AG09309 (cell line): Measurements from ENCODE around the gene SSU72.

Experiments
- DNase-seq: peaks from one replicate; pipeline ENCODE4 v3.0.0-alpha.2; 2010; ENCODE audit warnings: low read depth
- H3K4me3 ChIP-seq: 2 replicates; pipeline ENCODE4 v1.5.1; 2011; ENCODE audit warnings: mild to moderate bottlenecking, low read depth, low read length, moderate library complexity; ENCODE audit not compliant: control insufficient read depth
- TF ChIP-seq, protein P1 (sequence below): IDR thresholded peaks from 2 replicates; pipeline ENCODE4 v1.5.1; 2011; ENCODE audit warnings: mild to moderate bottlenecking, low read depth, low read length, inconsistent platforms; ENCODE audit not compliant: insufficient read depth, control insufficient read depth; ENCODE audit errors: missing control alignments

SSU72 gene

DNA sequence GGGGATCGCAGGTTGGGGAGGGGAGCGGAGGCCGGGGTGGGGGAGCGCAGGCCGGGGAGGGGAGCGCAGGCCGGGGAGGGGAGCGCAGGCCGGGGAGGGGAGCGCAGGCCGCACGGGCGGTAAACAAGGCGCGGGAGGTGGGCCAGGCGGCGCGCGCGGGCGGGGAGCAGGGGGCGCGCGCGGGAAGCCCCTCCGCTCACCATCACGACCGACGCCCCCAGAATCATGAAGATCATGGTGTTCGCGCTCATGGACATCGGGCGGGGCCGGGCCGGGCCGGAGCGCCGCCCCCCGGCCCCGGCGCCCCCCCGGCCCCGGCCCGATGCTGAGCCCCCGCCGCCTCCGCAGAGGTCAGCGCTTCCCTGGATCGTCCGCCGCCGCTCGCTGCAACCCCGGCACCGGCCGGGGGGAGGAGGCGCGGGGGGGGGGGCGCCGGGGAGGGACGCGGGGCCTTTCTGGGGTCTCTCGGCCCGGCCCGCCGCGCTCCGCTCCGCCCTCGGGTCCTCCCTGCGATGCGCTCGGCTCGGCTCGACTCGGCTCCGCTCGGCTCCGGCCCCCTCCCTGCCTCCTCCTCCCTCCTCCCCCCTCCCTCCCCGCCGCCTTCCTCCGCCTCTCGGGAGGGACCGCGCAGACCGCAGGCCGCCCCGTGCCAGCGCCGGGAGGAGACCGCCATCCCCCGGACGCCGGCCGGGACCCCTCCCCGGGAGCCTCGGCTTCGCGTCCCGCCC, 34.4 kb downstream of the SSU72 start, which contains the start of gene TMEM240:
Gene TMEM240 (minus strand): TSS at position 535 of the 728 bp plus-strand sequence. CDS start 278 bp downstream, at position 257.
- peak; percentile 17 for DNase-seq
- TF ChIP-seq, protein P1, sequence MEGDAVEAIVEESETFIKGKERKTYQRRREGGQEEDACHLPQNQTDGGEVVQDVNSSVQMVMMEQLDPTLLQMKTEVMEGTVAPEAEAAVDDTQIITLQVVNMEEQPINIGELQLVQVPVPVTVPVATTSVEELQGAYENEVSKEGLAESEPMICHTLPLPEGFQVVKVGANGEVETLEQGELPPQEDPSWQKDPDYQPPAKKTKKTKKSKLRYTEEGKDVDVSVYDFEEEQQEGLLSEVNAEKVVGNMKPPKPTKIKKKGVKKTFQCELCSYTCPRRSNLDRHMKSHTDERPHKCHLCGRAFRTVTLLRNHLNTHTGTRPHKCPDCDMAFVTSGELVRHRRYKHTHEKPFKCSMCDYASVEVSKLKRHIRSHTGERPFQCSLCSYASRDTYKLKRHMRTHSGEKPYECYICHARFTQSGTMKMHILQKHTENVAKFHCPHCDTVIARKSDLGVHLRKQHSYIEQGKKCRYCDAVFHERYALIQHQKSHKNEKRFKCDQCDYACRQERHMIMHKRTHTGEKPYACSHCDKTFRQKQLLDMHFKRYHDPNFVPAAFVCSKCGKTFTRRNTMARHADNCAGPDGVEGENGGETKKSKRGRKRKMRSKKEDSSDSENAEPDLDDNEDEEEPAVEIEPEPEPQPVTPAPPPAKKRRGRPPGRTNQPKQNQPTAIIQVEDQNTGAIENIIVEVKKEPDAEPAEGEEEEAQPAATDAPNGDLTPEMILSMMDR = no peak
- H3K4me3 ChIP-seq = peak within 1 kb of the TSS; percentile 47

DNA sequence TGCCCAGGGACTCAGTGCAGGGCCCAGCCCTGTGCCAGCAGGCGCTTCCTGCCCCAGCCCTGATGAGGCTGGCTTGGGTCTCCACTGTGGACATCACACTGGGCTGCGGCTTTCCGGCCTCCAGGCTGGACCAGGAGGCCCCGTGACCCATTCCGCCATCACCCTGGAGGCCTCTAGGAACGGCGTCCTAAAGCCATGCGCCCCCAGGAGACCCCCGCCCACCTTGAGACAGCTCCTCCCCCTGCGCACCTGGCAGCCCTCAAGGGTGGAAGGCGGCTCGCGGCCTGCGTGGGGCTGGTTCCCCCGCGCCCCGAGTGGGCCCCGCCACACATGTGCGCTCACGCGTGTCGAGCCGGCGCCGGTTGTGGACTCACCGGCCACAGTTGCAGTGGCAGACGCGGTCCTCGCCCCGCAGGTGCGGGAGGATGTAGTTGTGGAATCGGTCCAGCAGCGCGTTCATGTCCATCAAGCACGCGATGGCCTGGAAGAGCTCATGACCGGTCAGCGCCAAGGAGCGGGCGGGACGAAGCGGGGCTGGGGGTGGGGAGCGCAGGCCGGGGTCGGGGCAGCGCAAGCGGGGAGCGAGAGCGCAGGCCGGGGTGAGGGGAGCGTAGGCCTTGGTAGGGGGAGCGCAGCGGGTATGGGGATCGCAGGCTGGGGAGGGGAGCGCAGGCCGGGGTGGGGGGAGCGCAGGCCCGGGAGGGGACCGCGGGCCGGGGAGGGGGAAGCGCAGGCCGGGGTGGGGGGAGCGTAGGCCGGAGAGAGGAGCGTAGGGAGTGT, 35.2 kb downstream of the SSU72 start:
- no peak for DNase-seq
- TF ChIP-seq, protein P1 = no peak
- peak overlapping the region; percentile 47 for H3K4me3 ChIP-seq

DNA sequence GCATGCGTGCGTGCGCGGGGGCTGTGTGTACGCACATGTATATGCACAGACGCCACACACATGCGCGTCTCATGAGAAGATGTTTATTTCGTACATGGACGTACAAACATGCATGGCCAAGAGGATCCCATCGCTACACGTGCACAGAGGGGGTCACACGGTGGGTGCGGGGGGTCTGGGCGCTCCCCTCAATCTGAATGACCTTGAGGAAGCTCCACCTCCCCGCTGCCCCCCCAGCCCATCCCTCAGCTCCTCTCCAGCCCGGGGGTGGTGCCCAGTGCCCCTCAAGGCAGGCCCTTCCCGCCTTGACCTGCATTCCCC, 35.7 kb downstream of the SSU72 start:
- DNase-seq = no peak
- TF ChIP-seq, protein P1 = no peak
- H3K4me3 ChIP-seq = peak overlapping the region; percentile 47

DNA sequence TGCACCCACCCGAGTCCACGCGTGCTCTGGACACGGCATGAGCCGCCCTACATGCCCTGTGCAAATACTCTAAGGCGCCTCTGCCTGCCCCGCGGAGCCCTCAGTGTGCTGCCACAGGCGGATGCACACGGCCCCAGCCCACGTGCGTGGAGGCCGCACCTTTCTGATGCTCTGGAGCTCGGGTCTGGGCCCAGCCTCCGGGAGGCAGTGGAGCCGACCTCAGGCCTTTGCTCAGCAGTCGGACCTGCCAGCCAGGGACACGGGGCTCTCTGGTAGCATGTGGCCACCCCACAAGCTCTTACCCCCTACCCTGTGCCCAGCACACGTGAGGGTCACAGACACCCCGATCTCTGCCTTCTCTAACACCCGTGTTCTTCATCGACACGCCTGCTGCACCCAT, 36.3 kb downstream of the SSU72 start:
- no peak for DNase-seq
- no peak overlapping the region for H3K4me3 ChIP-seq
- TF ChIP-seq, protein P1 = no peak

DNA sequence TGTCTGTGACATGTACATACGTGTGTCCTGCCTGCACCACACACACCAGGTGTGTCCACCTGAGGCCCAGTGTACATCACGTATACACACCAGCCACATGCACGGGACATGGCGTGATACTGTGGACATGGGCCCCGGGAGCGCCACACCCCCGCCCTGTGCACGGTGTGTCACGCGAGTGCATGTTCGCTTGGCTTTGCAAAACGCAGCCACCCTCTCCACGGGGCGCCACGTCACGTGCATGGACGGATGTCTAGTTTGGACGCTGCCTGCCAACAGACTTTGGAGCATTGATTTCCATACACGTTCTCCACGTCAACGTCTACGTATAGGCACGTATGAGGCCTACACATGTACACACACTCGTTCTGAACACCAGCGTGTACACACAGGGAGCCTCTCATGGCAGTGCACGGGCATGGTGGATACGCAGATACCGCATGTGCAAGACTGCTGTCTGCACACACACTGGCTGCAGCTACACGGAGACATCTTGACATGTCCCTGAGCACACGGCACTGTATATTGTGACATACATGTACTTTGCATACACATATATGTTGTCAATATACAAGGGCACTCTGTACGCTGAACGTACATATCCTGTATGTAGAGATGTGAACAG, 36.9 kb downstream of the SSU72 start:
- DNase-seq = no peak
- H3K4me3 ChIP-seq = no peak overlapping the region
- TF ChIP-seq, protein P1 = no peak

DNA sequence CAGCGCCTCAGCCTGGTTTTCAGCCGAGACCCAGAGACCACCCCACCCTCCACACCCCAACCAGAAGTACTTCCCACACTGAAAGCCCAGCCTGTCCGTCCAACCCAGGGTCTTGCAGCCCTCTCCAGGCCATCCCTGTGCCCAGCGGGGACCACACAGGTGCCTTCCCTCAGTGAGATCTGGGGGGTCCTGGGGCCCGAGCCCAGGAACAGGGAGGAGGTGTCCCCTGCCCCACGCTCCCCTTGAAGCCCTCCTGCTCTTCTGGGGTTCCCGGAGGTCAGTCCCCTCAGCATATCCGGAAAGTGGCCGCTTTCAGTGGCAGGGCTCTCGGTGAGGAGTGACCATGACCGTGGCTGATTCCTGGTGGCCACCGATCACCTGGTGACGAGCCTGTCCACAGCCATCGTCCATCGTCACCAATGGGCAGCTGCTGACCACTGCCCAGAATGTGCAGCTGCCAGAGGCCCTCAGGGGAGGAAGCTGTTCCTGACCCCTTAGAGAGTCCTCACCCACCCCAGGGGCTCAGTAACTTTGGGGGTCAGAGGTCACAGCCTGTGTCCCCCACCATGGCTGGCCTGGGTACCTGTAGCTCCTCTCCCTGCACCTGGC, 37.6 kb downstream of the SSU72 start:
- TF ChIP-seq, protein P1 = no peak
- no peak for DNase-seq
- H3K4me3 ChIP-seq = no peak overlapping the region
